Loucy (cell line): ENCODE results near the gene AQP9.

ENCODE experiments used
- EZH2phosphoT487 ChIP-seq: fragments of 200-600 bp; IDR thresholded peaks from 2 replicates; pipeline ENCODE4 v1.6.1; 2018; ENCODE audit warnings: antibody characterized with exemption, mild to moderate bottlenecking, moderate library complexity, borderline replicate concordance
- TF ChIP-seq, protein P1 (sequence below): fragments of 200-600 bp; sonication (generic); conservative IDR thresholded peaks from 2 replicates; pipeline ENCODE4 v1.5.1; 2014; ENCODE audit warnings: mild to moderate bottlenecking, antibody characterized with exemption, low read length

- TF ChIP-seq, protein P1, sequence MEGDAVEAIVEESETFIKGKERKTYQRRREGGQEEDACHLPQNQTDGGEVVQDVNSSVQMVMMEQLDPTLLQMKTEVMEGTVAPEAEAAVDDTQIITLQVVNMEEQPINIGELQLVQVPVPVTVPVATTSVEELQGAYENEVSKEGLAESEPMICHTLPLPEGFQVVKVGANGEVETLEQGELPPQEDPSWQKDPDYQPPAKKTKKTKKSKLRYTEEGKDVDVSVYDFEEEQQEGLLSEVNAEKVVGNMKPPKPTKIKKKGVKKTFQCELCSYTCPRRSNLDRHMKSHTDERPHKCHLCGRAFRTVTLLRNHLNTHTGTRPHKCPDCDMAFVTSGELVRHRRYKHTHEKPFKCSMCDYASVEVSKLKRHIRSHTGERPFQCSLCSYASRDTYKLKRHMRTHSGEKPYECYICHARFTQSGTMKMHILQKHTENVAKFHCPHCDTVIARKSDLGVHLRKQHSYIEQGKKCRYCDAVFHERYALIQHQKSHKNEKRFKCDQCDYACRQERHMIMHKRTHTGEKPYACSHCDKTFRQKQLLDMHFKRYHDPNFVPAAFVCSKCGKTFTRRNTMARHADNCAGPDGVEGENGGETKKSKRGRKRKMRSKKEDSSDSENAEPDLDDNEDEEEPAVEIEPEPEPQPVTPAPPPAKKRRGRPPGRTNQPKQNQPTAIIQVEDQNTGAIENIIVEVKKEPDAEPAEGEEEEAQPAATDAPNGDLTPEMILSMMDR = no peak
- no peak for TF ChIP-seq EZH2phosphoT487
These were observed 1.9 kb downstream of the AQP9 start for GRCh38 chr15:58139989-58140522.
